D341Med (cell line): ENCODE data around the gene CPA5.

Experiments
- DNase-seq: peaks from one replicate; pipeline ENCODE4 v3.0.0; 2012; ENCODE audit warnings: low spot score

The CPA5 gene

DNA sequence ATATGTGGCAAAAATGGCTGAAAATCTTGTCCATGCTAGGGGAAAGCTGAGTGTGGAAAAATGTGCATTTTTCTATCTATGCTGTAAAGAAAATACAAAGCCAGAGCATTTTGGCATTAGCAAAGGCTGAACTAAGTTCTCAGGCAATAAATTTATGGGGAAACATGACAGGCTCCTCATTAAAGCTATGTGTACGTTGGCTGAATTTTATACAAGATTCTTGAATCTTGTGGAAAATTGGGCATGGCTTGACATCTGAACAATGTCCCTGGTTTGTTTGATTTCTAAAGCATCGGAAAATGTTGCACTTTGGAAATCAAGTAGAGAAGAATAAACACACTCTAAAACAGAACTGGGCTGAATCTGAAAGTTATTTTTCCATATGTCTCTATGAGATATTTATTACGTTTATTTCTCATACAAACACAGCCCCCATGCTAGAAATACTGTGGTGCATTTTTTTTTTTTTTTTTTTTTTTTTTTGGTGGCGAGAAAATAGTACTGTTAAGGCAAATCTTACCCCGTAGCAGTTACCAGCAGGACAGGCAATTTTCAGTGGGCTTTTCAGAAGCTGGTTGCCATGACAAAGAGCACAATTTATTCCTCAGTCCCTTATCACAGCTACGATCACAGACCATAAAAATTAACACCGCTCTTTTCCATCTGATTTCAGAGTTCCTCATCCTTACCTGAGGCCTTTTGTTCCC is 52.6 kb downstream of the CPA5 start:
- DNase-seq = no peak

DNA sequence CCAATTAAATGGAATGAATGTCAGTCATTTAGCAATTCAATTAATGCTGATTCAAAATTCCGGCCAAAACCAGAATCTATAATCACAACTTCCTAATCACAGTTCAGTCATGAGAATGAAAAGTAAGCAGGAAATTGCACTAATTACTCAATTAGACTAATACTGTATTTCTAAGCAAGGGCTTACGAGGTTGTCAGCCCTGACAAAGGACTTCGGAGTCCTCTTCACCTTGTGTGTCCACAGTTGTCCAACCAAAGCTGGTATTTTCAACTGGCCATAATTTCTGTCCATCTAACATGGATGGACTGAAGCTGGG is 53.1 kb downstream of the CPA5 start:
- DNase-seq = no peak

DNA sequence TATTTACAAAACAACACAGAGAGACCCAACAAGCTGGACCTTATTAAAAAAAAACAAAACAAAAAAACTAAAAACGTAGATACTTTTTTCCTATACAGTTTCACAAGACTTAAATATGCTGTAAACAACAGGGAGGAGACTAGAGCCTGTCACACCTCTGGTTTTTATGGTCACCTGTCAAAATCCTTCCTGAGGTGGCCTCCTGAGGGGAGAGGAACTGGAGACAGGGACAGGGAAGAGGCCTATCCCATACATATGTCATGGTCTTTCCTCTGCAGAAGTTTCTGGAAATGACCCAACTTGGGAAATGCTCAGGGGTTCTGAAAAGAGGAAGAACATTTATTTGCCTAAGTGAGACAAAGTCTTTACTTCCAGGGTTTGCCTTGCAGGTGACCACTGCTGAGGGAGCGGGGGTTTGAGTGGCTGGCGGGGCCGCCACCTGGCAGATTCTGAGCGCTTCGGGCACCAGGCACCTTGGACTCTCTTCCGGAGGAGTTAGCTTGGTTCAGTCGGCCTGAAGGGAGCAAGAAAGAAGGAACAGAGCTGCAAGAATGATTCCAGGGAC is 54.0 kb downstream of the CPA5 start:
- no peak for DNase-seq

DNA sequence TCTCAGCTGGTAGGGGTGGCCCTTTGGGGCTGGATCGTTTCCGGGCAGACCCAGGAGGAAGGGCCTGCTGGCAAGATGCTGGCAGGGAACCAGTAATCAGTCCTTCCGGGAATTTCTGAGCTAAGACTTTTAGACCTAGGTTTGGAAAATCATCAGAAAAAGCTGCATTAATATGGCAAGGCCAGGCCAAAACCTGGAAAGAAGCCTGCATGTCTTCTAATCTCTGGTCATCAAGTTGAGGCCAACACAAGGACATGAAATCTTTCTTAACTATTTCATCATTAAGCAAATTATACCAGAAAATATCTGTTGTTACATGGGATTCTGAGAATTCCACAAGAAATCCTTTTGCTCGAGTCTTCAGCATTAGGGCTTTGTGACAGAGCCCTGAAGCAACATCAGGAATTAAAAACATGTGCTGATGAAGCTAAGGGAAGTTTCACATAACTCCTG is 55.5 kb downstream of the CPA5 start:
- no peak for DNase-seq

DNA sequence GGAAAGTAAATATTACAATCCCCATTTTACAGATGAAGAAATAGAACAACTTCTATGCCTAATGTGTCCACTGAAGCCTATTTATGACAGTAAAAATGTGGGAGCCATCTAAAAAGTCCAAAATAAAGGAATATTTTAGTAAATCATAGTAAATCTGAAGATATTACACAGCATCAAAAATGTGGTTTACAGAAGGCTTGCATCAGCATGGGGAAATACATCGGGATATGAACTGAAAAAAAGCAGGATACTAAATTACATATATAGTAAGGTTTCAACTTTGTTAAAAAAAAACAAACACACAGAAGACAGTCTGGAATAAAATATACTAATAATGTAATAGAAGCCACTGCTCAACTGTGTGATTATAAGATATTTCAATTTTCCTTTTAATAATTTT is 56.5 kb downstream of the CPA5 start:
- no peak for DNase-seq

DNA sequence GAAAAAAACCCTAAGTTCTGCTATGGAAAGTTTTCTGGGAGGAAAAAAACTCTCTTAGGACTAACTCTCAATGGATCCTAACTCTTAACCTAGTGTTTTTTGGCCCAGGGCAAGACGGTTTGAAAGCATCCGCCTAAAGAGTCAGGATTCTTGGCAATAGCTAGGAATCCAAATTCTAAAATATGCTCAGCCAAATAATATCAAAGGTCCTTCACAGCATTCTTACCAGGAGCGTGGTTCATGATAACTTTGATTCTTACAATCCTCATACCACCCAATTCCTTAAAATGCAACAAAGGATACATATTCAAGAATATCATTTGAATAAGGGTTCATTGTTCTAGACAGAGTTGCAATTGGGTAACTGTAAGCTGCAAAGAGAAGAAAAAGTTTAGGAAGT is 57.0 kb downstream of the CPA5 start:
- no peak for DNase-seq

DNA sequence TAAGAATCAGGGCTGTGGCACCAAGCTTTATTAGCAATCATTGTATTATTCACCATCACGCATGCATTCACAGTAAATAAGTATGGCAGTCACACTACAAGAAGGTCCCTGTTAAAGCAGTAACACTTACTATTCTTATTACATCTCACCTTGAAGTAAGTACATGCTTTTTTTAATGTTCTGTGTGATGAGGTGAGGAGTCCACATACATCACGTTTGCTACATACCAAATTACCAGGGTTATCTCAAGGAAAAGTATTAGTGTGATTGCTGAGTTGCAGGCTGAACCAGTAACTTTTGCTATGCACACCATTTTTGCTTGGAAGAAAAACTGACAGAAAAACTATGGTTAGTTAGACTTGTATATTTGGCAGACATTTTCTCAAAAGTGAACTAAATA is 60.4 kb downstream of the CPA5 start:
- no peak for DNase-seq

DNA sequence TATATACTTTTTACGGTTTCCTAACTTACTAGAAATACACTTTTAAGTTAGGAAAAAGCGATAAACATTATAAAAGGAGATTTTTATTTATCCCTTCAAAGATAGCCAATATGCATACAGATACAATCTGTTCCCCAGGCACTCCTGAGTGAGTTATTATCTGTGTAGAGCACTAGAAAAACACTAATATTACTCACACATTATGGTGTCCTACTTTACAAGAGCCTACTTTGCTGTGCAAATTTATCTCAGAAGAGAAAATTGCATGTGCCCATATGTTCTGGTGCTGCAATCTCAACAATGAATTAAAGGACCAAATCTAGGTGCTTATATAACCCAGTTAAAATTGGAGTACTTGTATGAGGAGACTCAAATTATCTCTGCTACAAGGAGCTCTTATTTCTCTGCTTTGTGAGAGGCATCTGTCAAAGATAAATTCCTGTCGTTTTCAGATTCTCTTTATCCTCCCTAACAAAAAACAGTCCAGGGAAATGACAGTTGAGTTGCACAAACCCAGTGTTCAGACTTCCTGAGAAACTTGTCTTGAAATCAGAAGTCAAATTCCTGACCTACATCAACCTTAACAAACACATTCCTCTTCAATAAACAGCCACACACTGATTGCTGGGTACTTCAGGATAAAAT is 64.6 kb downstream of the CPA5 start:
- DNase-seq = no peak

DNA sequence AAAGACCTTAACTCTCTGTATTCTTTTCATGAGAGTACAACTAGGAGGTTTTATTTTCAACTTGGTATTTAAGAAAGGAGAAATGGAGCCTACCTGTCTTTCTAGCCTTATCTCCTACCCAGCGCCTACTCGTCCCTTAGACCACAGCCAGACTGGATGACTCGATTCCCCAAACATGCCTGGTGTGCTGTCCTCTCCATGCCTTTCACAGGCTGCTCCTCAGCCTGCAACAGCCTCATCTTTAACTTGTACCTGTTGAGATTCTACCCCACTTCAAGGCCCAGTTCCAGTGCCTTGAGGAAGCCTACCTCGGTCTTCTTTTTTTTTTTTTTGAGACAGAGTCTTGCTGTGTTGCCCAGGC is 65.1 kb downstream of the CPA5 start:
- no peak for DNase-seq

DNA sequence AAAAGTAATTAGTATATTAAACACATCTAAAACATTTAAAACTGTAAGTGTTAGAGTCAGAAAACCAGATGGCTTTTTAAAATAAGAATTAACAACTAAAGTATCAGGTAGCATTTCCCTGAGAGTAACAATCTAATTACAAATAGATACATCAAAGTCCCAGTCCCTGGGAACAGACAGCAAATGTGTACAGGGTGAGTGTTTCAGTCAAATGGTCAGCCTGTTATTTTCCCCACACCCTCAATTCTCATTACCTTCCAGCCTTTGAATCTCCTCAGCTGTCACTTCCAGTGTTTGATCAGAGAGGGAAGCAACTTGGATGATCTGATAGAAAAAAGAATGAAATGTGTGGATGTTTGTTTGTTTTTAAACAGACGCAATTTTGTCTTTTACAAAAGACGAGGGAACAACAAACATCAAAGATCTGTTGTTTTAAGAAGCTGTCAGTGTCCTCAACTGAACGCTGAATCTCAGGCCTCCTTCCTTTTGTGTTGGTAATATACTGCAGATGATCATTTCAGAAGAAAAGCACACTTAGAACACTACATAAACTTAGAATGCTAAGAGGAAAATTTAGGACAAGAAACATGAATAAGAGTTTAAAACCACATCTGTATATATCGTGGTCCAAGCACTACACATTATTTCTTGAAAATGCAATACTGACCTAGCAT is 66.4 kb downstream of the CPA5 start:
- no peak for DNase-seq

DNA sequence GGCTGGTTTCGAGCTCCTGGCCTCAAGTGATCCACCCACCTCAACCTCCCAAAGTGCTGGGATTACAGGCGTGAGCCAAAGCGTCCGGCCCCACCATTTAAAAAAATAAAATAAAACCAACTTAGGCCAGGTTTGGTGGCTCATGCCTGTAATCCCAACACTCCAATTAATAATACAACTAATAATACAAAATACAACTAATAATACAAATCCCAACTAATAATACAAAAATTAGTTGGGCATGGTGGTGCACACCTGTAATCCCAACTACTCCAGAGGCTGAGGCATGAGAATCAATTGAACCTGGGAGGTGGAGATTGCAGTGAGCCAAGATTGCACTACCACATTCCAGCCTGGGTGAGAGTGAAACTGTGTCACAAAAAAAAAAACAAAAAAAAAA is 68.6 kb downstream of the CPA5 start:
- DNase-seq = no peak

DNA sequence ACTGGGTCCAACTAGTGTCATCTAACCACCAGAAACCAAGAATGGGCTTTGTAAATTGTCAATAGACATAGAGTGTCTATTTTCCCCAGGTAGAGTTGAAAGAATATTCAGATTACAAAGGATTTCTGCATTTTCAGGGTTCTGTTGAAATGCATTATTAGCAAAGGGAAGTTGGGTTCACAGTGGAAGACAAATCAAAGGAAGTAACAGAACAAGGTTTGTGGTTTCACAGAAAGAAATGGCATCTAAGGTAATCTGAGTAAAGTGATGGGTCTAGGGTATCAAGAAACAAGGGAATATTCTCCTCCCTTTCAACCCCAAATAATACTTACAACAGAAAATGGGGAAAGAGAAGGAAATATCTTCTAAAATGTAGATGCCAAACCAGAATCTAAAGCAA is 70.4 kb downstream of the CPA5 start:
- no peak for DNase-seq

DNA sequence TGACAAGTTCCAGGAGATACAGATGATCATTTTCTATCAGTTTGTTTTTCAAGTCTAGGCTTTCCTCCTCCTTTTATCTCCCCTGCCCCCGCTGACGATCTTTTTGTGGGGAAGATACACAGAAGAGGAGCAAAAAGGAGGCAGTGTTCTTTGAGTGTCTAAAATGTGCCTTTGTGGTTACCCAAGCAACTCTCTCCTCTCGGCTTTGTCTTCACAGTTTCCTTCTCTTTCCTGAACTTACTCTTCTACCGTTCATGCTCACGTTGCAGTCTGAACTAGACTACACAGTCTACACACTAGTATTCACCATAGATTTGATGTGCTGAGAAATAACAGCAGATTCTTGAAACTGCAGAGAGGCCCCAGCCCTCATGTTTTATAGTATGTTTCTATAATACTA is 72.6 kb downstream of the CPA5 start:
- no peak for DNase-seq

DNA sequence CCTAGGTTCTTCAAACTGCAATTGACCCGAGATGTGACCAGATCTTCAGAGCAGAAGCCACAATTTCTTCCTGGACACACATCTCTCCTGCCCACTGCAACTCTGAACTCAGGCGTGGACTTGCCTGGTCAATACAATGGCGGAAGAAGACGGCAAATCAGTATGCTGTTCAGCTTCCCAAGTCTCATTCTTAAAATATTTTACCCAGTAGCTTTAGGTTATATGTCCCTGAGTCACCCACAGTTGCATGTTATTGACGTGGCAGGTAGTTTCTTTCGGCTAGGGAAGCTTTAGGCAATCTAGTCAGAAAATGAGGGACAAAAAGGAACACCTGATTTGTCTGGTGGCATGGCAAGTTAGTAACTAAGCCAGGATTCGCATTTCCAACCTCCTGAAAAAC is 73.7 kb downstream of the CPA5 start:
- DNase-seq = no peak
